ENCODE results near the gene CCNG2.

CCNG2 gene

DNA sequence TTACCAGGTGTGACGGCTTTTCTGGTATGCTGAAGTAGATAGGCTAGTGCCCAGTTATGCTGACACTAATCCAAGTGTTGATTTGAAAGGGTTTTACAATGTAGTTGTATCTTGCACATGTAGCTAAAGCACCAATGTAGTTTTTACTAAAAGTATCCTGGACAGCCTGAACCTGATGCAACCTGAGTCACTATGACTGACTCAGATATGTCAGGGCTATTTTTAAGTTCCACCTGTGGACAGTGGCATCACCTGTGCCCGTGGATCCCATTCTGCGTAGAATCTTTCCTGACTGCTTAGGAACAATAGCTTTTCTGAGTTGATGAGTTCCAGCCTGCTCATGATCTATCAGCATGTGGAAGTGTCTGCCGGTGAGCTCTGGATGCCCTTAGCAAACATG is 58.1 kb downstream of the CCNG2 start:
- FAIRE-seq (no peak), DNase-seq (ENCODE audit: insufficient read length) (no peak)
- TF ChIP-seq POLR2AphosphoS5 (IDR thresholded peaks at IDR 0.05; ENCODE audit: low read depth, low read length) (no peak), TAF1 (IDR thresholded peaks at IDR 0.05; ENCODE audit: borderline replicate concordance, low read depth, low read length) (no peak), POLR2A (IDR thresholded peaks at IDR 0.05; ENCODE audit: low read depth, low read length) (no peak)

DNA sequence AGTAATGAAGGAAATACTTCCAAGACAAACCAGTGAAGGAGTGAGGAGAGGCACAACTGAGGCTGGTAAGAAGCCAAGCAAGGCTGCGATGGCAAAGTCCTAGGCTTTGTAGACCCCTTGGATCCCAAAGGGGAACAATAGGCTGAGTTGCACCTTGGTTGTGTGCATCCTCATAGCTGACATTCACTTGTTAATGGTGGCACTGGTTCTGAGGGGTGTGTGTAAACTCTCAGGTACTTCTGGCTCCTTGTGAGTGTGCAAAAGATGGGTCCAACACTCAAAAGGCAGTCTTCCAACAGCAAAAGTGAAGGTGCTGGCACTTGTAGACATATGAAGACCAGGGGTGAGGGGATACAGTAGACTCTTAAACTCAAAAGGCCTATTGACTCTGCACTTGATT is 60.5 kb downstream of the CCNG2 start:
- FAIRE-seq (no peak), DNase-seq (ENCODE audit: insufficient read length) (no peak)
- TF ChIP-seq TAF1 (IDR thresholded peaks at IDR 0.05; ENCODE audit: borderline replicate concordance, low read depth, low read length), result no peak
- no peak for TF ChIP-seq POLR2AphosphoS5 (IDR thresholded peaks at IDR 0.05; ENCODE audit: low read depth, low read length)
- TF ChIP-seq POLR2A (IDR thresholded peaks at IDR 0.05; ENCODE audit: low read depth, low read length), result no peak

DNA sequence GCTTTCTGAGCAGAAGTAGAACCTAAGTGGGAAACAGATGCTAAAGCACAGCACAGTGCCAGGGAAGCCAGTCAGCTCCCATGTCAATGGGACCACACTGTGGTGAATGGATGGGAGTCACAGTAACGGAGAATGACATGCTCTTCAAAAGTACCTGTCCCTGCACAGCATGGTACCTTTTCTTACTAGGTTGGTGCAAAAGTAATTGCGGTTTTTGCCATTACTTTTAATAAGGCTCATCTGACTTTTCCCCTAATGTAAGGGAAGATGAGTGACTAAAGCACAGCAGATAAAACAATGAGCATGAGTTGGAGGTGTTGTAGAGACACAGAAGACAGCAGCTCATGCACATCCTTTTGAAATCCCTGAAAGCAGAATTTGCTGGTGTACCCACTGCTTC is 62.3 kb downstream of the CCNG2 start:
- no peak for DNase-seq (ENCODE audit: insufficient read length)
- no peak for FAIRE-seq
- TF ChIP-seq POLR2AphosphoS5 (IDR thresholded peaks at IDR 0.05; ENCODE audit: low read depth, low read length) (no peak), POLR2A (IDR thresholded peaks at IDR 0.05; ENCODE audit: low read depth, low read length) (no peak), TAF1 (IDR thresholded peaks at IDR 0.05; ENCODE audit: borderline replicate concordance, low read depth, low read length) (no peak)

Data from GM12892 (cell line).